HepG2 (cell line): ENCODE results near the gene TLE1. TPM values are rescaled to one million over a fixed set of nuclear protein-coding genes. Genes with fewer than 3 reads are reported as not detected.

Experiments used
- DPF2 ChIP-seq: sonication (generic); formaldehyde crosslinking; IDR thresholded peaks from 2 replicates; pipeline ENCODE4 v1.4.0; 2020; ENCODE audit warnings: mild to moderate bottlenecking, low read depth, missing genetic modification reagents, borderline replicate concordance
- ELF3 ChIP-seq: IDR thresholded peaks from 2 replicates; pipeline ENCODE4 v1.6.1; 2016; ENCODE audit warnings: missing genetic modification reagents, missing compliant biosample characterization
- EP300 ChIP-seq, 3 experiments: sonication (generic) in 1 of 3; formaldehyde crosslinking in 1 of 3; IDR thresholded peaks; 2 replicates each; pipeline versions ENCODE4 v1.5.1 to v1.6.1; 2011 to 2020; ENCODE audit warnings: low read depth in 2 of 3, low read length in 2 of 3, borderline replicate concordance in 1 of 3, improper control_type of control experiment in 1 of 3, mild to moderate bottlenecking in 1 of 3, missing genetic modification reagents in 1 of 3, moderate library complexity in 1 of 3
- GTF2F1 ChIP-seq: fragments of 150-350 bp; IDR thresholded peaks from 2 replicates; pipeline ENCODE4 v1.6.1; 2014; ENCODE audit warnings: low read length
- KLF16 ChIP-seq, 2 experiments: sonication (generic) in 1 of 2; formaldehyde crosslinking in 1 of 2; IDR thresholded peaks; 2 replicates each; pipeline versions ENCODE4 v1.6.1 to v1.8.0; 2016 to 2023; ENCODE audit warnings: missing genetic modification reagents in 2 of 2, missing compliant biosample characterization in 1 of 2
- NFKB2 ChIP-seq: sonication (generic); formaldehyde crosslinking; IDR thresholded peaks from 2 replicates; pipeline ENCODE4 v1.4.0; 2020; ENCODE audit warnings: missing genetic modification reagents, borderline replicate concordance
- SMAD3 ChIP-seq: sonication (generic); formaldehyde crosslinking; IDR thresholded peaks from 2 replicates; pipeline ENCODE4 v1.4.0; 2020; ENCODE audit warnings: missing genetic modification reagents
- SMAD9 ChIP-seq: sonication (generic); formaldehyde crosslinking; IDR thresholded peaks from 2 replicates; pipeline ENCODE4 v1.5.1; 2020; ENCODE audit warnings: mild to moderate bottlenecking, missing genetic modification reagents
- TEAD3 ChIP-seq: optimal IDR thresholded peaks from 2 replicates; pipeline ENCODE3; 2016; ENCODE audit warnings: borderline replicate concordance
- ZKSCAN5 ChIP-seq: sonication (generic); formaldehyde crosslinking; IDR thresholded peaks from 2 replicates; pipeline ENCODE4 v1.5.1; 2020; ENCODE audit warnings: mild to moderate bottlenecking, missing genetic modification reagents
- ZNF326 ChIP-seq: sonication (generic); formaldehyde crosslinking; IDR thresholded peaks from 2 replicates; pipeline ENCODE4 v1.4.0; 2020; ENCODE audit warnings: missing genetic modification reagents, borderline replicate concordance
- ZNF614 ChIP-seq: IDR thresholded peaks from 2 replicates; pipeline ENCODE4 v1.6.1; 2018; ENCODE audit warnings: missing biosample characterization, missing genetic modification reagents, inconsistent platforms, borderline replicate concordance
- ZNF674 ChIP-seq: sonication (generic); formaldehyde crosslinking; IDR thresholded peaks from 2 replicates; pipeline ENCODE4 v1.5.0; 2020; ENCODE audit warnings: low read depth, mild to moderate bottlenecking, missing genetic modification reagents
- ZNF766 ChIP-seq: sonication (generic); formaldehyde crosslinking; IDR thresholded peaks from 2 replicates; pipeline ENCODE4 v1.5.0; 2020; ENCODE audit warnings: missing genetic modification reagents, borderline replicate concordance
- polyA plus RNA-seq, 8 experiments: library from polyadenylated mRNA; depleted of rRNA in 3 of 8; stranded (reverse) in 7 of 8; unstranded in 1 of 8; fragments of >200 nt; fragmentation: Illumina TruSeq in 4 of 8; extraction: Trizol in 4 of 8; gene quantifications; 2 replicates each; pipeline versions ENCODE4 v1.2.1 to v1.2.3, GENCODE V29; 2011 to 2016; ENCODE audit warnings: low read depth in 4 of 8, missing spikeins in 1 of 8, mixed read lengths in 1 of 8; ENCODE audit not compliant: insufficient read depth in 1 of 8
- total RNA-seq, 5 experiments: library from RNA; depleted of rRNA; stranded (reverse); fragments of >200 nt; fragmentation: Illumina TruSeq; extraction: Trizol; gene quantifications; 2 replicates each; pipeline ENCODE4 v1.2.3, GENCODE V29; 2016; ENCODE audit warnings: low read depth in 1 of 5
- TF ChIP-seq, protein P1 (sequence below): sonication (generic); formaldehyde crosslinking; IDR thresholded peaks from 2 replicates; pipeline ENCODE4 v1.9.0; 2021; ENCODE audit warnings: mild to moderate bottlenecking, missing genetic modification reagents
- TF ChIP-seq, protein P2 (sequence below): IDR thresholded peaks from 2 replicates; pipeline ENCODE4 v1.6.1; 2016; ENCODE audit warnings: mild to moderate bottlenecking
- TF ChIP-seq, protein P3 (sequence below): sonication (generic); formaldehyde crosslinking; IDR thresholded peaks from 2 replicates; pipeline ENCODE4 v1.5.1; 2020; ENCODE audit warnings: missing genetic modification reagents, mild to moderate bottlenecking, borderline replicate concordance
- TF ChIP-seq, protein P4 (sequence below): sonication (generic); formaldehyde crosslinking; IDR thresholded peaks from 2 replicates; pipeline ENCODE4 v1.8.0; 2022; ENCODE audit warnings: missing genetic modification reagents, low read depth, mild to moderate bottlenecking, borderline replicate concordance

TLE1 gene
- total and polyA plus RNA-seq, 2 of the 13 experiments (the other 11 are each of a cell fraction or from before 2014, with no cell fraction given), result 35.9 to 109 TPM

DNA sequence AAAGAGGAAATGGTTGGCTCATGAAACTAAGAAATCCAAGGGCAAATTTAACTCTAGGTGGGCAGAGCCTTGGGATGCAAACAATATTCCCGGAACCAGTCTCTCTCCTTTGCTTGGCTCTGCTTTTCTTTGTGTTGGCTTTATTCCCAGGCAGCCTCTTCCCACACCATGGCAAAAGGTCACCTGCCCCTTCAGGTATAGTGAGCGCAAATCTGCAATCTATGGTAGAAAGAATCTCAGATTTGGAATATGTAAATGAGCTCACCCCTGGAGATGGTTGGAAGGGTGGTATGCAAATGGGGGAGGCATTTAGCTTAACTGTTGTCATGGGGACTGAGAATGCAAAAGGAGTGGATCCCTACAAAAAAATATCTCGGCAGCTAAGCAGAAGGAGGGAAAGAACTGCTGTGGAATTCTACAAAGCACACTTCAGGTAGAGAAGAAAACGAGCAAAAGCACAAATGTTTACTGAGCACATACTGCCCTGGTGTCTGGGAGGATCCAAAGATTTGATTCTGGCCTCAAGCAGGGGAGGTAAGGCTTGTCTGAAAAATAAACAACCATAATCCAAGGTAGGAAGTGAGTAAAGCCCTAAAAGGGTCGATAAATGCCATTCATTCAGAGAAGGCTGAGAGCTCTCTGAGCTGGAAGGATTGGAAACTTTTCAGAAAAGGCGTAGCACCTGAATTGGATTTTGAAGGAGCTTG is 139.7 kb downstream of the TLE1 start (continued):
- TF ChIP-seq, protein P1, sequence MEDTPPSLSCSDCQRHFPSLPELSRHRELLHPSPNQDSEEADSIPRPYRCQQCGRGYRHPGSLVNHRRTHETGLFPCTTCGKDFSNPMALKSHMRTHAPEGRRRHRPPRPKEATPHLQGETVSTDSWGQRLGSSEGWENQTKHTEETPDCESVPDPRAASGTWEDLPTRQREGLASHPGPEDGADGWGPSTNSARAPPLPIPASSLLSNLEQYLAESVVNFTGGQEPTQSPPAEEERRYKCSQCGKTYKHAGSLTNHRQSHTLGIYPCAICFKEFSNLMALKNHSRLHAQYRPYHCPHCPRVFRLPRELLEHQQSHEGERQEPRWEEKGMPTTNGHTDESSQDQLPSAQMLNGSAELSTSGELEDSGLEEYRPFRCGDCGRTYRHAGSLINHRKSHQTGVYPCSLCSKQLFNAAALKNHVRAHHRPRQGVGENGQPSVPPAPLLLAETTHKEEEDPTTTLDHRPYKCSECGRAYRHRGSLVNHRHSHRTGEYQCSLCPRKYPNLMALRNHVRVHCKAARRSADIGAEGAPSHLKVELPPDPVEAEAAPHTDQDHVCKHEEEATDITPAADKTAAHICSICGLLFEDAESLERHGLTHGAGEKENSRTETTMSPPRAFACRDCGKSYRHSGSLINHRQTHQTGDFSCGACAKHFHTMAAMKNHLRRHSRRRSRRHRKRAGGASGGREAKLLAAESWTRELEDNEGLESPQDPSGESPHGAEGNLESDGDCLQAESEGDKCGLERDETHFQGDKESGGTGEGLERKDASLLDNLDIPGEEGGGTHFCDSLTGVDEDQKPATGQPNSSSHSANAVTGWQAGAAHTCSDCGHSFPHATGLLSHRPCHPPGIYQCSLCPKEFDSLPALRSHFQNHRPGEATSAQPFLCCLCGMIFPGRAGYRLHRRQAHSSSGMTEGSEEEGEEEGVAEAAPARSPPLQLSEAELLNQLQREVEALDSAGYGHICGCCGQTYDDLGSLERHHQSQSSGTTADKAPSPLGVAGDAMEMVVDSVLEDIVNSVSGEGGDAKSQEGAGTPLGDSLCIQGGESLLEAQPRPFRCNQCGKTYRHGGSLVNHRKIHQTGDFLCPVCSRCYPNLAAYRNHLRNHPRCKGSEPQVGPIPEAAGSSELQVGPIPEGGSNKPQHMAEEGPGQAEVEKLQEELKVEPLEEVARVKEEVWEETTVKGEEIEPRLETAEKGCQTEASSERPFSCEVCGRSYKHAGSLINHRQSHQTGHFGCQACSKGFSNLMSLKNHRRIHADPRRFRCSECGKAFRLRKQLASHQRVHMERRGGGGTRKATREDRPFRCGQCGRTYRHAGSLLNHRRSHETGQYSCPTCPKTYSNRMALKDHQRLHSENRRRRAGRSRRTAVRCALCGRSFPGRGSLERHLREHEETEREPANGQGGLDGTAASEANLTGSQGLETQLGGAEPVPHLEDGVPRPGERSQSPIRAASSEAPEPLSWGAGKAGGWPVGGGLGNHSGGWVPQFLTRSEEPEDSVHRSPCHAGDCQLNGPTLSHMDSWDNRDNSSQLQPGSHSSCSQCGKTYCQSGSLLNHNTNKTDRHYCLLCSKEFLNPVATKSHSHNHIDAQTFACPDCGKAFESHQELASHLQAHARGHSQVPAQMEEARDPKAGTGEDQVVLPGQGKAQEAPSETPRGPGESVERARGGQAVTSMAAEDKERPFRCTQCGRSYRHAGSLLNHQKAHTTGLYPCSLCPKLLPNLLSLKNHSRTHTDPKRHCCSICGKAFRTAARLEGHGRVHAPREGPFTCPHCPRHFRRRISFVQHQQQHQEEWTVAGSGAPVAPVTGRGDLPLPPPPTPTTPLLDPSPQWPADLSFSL (CRISPR knock-in tag), result peak; percentile 54; the same call in 1 of the 2 replicates
- TF ChIP-seq ZNF766 (CRISPR knock-in tag) (no peak), SMAD9 (CRISPR knock-in tag) (no peak), ZNF326 (CRISPR knock-in tag) (no peak), SMAD3 (CRISPR knock-in tag) (0 out of 2 replicates have a peak, but pooled peaks have one; percentile 29), ZKSCAN5 (CRISPR knock-in tag) (peak; percentile 89), ZNF674 (CRISPR knock-in tag) (no peak), EP300 (IDR thresholded peaks at IDR 0.05; ENCODE audit: low read depth in 2 of 2, low read length in 2 of 2) (peak in 1 of 2 experiments; percentile 83; a peak in 2 of 4 replicates), EP300 (CRISPR knock-in tag; IDR thresholded peaks at IDR 0.05; ENCODE audit: borderline replicate concordance) (no peak), NFKB2 (CRISPR knock-in tag) (no peak), ELF3 (CRISPR knock-in tag) (peak; percentile 64; the same call in 1 of the 2 replicates), ZNF614 (CRISPR knock-in tag) (peak; percentile 35; the same call in 1 of the 2 replicates), KLF16 (CRISPR knock-in tag; IDR thresholded peaks at IDR 0.05) (peak in 1 of 2 experiments; percentile 59; a peak in 1 of 4 replicates), DPF2 (CRISPR knock-in tag) (peak; percentile 74), TEAD3 (CRISPR knock-in tag) (peak; percentile 77), GTF2F1 (no peak)
- TF ChIP-seq, protein P2, sequence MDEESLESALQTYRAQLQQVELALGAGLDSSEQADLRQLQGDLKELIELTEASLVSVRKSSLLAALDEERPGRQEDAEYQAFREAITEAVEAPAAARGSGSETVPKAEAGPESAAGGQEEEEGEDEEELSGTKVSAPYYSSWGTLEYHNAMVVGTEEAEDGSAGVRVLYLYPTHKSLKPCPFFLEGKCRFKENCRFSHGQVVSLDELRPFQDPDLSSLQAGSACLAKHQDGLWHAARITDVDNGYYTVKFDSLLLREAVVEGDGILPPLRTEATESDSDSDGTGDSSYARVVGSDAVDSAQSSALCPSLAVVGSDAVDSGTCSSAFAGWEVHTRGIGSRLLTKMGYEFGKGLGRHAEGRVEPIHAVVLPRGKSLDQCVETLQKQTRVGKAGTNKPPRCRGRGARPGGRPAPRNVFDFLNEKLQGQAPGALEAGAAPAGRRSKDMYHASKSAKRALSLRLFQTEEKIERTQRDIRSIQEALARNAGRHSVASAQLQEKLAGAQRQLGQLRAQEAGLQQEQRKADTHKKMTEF (CRISPR knock-in tag), result 0 out of 2 replicates have a peak, but pooled peaks have one; percentile 41
- TF ChIP-seq, protein P3, sequence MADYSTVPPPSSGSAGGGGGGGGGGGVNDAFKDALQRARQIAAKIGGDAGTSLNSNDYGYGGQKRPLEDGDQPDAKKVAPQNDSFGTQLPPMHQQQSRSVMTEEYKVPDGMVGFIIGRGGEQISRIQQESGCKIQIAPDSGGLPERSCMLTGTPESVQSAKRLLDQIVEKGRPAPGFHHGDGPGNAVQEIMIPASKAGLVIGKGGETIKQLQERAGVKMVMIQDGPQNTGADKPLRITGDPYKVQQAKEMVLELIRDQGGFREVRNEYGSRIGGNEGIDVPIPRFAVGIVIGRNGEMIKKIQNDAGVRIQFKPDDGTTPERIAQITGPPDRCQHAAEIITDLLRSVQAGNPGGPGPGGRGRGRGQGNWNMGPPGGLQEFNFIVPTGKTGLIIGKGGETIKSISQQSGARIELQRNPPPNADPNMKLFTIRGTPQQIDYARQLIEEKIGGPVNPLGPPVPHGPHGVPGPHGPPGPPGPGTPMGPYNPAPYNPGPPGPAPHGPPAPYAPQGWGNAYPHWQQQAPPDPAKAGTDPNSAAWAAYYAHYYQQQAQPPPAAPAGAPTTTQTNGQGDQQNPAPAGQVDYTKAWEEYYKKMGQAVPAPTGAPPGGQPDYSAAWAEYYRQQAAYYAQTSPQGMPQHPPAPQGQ (CRISPR knock-in tag), result no peak
- TF ChIP-seq, protein P4, sequence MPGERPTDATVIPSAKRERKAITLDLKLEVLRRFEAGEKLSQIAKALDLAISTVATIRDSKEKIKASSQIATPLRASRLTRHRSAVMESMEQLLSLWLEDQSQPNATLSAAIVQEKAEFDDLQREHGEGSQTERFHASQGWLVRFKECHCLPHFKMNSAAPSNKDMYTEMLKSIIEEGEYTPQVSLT (CRISPR knock-in tag), result no peak
